NK-92 (cell line): ENCODE results near the gene HMGB4.

Experiments
- DNase-seq: peaks from one replicate; lab custom pipeline; 2025; ENCODE audit not compliant: unreplicated experiment; lab: John Stamatoyannopoulos, UW

HMGB4 gene

DNA sequence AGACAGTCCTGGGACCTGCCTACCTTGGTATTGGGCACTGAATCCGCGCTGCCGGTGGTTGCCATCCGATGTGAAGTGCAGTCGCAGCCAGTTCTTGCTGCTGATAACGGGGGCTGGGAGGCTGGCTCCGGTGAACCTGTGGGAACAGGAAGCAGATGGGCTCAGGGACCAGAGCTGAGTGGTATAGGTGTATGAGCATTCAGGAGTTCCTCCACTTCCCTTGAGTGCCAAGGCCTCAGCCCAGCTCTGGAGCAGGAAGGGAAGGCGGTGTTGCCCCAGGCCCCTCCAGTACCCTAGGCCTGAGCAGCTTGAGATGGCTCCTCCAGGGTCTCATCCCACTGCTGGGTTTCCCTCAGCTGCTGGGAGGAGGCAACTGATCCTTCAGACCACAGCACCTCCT, 17.0 kb upstream of the HMGB4 start:
- no peak for DNase-seq

DNA sequence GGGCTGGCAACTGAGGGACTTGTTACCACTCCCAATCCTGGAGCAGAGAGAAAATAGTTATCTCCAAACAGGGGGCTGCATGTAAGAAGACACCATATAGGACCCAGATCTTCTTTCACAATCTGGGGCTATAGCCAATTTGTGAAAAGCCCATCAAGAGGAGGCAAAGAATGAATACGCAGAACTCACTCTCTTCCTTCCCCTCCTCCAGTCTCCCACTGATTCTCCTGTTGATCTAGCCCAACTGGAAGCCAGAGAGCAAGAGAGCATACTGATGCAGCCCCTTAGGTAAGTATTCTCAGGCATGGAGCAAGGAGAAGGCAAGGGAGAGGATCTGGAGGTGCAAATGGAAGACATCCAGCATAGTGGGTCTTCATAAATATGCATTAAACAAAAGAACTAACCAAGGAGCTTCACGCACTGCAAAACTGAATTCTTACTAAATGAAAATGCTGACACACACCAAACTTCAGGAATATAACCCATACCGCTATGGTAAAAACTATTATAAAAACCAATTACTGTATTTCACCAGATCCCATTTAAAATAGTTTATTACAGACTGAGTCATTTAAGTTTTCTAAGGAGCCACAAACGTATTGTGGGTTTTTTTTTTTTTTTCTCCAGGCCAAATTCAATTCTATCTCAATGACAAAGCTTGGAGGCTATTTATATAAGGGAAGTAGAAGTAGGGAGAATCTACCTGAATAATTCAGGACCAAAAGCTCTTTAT, 15.5 kb upstream of the HMGB4 start:
- no peak for DNase-seq

DNA sequence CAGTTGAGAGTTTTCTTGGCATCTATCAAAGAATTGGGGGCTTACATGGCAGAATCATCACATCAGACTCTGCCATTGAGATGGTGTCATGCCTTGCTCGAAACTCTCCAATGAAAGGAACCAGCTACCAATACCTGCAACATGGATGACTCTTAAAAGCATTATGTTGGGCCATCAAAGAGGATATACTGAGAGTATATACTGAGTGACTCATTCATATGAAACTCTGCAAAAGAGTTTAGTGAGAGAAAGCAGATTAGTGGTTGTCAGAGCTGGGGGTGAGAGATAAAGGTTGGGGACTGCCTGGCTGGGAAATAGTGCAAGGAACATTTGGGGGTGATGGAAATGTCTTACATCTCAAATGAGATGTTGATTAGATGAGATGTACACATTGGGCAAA, 14.7 kb upstream of the HMGB4 start:
- no peak for DNase-seq

DNA sequence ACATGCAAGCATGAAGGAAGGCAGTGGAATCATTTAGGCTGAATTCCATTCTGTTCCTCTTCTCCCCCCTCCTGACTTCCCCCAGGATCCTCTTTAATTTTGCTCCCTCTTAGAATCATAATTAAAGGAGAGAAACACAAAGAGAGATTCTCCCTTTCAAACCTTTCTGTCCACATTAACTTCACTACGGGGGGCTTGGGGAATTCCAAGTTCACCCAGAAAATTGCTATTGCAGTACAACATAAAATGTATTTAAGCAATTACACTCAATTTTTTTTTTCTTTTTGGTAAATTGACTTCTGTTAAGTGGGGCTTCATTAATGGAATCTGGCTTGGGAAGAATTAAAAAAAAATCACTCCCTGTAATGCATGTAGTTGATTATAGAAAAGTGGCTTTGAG, 13.4 kb upstream of the HMGB4 start:
- no peak for DNase-seq

DNA sequence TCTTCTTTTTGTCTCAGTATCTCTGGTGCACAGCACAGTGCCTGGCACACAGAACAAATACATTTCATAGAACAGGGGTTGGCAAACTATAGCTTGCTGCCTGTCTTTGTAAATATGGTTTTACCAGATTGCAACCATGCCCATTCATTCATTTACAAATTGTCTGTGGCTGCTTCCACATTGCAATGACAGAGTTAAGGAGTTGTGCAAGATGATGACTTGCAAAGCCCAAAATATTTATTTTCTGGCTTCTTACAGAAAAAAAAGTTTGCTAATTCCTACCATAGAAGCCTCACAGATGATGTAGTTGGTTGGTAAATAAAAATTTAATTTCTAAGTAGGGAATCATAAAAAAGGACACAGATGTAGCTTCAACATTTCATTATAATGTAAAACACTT, 11.2 kb upstream of the HMGB4 start:
- no peak for DNase-seq

DNA sequence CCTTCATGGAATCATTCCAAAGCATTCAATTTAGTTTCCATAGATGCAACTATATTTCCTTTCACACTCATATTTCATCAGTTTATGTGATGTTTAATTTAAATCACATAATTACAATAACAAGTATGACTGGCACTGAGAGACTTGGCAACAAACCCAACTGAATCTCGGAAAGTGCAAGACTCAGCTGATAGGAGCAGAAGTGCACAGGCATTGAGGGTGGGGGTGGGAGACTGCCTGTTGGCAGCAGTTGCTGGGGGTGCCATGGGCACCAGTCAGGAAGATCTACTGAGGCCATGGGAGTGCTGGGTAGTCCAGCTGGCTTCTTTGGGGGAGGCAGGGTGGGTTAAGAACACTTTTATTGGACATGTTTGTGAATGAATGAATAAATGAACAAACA, 10.4 kb upstream of the HMGB4 start:
- DNase-seq: no peak

DNA sequence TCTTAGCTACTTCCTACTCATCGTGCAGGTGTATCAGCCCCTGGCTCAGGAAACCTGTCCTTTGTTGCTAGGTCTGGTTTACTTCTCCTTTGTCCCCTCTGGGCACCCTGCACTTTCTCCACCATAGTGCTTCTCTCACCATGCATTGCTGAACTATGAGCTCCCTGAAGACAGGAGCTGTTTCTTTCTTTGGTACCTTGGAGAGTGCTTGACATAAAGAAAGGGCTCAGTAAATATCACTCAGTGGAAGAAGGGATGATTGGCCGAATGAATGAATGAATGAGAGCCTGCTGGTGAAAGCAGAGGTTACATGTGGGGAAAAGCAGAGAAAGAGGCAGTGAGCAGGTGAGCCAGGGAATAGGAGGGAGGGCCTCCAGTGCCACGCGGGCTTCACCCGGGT, 9.8 kb upstream of the HMGB4 start:
- DNase-seq: no peak

DNA sequence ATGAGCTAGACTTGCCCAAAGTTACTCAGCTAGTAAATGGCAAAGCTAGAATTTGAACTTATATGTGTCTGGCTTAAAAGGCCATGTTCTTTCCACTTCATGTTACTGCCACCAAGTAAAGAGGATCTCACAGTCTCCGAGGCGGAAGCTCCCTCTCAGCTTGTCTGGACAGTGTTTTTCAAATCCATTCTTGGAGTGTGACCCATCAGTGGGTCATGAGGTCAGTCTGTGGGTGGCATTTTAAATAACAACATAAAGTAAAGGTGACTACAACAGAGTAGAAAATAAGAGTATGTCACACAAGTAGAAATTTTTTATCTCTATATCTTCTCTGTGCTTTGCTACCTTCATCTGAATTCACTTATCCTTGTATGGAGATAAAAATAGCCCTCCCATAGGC, 3.2 kb upstream of the HMGB4 start:
- DNase-seq: no peak

DNA sequence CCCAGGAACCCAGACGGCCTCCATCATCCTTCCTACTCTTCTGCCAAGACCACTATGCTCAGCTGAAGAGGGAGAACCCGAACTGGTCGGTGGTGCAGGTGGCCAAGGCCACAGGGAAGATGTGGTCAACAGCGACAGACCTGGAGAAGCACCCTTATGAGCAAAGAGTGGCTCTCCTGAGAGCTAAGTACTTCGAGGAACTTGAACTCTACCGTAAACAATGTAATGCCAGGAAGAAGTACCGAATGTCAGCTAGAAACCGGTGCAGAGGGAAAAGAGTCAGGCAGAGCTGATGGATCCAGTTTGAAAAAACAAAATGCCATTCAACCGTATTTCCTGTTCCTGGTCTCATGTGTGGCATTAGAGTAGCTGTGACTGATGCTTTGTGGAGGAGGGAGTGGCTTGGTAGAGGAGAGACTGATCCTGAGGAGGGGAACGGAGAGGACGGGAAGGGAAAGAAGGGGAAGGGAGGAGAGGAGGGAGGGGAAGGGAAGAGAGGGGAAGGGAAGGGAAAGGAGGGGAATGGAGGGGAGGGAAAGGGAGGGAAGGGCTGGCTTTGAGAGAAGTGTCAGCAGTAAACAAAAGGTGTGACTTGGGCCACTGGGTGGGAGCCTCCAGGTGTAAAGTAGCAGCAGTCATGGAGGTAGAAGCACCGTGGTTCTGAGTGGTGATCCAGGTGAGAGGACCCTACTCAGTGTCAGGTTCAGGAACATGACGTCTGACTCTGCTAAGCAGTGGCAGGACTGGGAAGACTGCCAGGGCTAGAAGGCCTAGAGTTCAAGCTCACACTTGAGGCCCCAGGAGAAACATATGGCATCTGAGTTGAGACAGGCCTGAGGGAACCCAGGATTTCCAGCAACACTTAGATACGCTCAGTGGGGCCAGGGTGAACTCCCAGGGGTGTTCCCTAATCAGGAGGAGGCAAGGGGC, 846 bp downstream of the HMGB4 start:
- no peak for DNase-seq

DNA sequence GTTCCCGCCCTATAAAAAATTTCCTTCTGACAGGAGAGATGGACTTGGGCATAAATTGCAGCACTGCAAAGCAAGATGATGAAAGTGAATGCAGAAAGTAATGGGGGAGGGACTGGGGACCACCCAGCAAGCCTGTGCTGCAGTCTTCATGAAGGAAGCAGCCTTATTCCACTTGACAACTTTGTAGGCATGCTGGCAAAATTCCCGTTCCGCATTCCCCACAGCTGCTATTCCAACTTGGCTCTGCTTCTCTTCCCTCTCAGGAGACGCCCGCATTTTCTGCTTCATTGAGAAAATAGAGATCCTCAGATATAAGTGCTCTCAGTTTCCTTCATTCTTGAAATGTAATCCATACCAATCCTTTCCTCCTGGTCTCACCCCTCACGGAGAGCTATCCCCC, 2.4 kb downstream of the HMGB4 start:
- DNase-seq: no peak

DNA sequence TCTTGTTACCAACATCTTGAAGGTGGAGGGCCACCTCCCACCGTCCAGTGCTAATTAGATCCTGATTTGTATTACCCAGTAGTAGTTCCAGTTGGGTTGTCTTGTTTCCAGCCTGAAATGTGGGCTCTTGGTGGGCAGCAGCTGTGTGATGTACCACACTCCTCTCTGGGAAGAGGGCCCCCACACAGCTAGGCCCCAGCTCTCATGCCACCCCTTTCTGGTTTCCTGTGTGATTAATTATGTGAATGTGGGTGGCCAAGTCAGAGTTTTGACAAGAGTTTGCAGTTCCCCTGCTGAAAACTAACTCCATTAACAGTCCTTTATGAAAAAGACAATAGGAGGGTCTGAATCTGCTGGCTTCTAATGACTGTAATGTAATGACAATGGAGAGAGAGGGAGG, 3.8 kb downstream of the HMGB4 start:
- DNase-seq: no peak

DNA sequence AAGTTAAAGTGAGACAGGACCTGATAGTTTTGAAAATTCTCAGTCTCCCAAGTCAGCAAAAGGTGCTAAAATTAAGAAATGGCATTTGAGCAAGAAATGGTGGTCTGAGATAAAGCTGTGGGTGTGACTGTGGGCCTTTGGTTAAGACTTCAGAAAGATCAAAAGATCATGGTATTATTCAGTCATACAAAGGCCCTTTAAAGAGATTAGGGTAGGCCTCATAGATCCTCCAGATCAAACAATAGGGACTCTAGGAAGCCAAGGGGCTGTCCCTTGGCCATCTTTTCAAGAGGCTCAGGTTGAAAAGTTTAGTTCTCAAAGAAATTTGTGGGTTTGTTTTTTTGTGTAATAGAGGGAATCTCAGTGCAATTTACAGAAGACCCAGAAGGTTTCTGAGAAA, 8.4 kb downstream of the HMGB4 start:
- DNase-seq: no peak

DNA sequence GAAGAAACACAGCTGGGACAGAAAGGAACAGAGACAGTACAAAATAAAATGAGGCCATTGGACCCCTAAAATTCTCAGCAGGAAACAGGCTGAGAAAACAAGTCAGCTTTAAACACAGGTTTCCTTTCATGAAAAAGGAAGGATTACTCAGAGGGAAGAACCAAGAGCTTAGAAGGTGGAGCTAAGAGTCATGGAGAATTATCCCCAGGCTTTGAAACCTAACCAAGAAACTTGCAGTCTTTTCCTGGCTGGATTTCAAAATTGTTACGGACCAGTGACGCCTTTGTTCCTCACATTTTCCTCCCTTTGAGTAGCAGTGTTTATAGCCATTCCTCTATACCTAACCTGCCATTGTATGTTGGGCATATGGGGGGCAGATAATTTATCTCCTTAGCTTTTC, 8.8 kb downstream of the HMGB4 start:
- no peak for DNase-seq

DNA sequence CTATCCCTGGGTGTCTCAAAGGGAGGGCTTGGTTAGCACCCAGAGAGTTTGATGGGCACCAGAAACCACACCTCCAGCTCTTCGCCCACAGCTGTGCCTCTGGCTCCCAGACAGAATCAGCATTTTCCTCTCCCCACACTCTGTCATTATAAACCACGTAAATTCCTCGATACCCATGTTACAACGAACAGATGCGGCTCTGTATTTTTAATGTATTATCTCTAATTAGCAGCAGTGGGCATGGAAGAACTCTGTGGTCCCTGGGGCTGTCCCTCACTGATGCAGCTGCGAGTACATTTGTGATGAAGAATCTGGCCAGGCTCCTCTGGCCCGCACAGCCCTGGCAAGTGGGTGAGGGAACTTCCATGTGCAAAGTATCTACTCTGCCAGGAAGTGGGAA, 10.8 kb downstream of the HMGB4 start:
- no peak for DNase-seq

DNA sequence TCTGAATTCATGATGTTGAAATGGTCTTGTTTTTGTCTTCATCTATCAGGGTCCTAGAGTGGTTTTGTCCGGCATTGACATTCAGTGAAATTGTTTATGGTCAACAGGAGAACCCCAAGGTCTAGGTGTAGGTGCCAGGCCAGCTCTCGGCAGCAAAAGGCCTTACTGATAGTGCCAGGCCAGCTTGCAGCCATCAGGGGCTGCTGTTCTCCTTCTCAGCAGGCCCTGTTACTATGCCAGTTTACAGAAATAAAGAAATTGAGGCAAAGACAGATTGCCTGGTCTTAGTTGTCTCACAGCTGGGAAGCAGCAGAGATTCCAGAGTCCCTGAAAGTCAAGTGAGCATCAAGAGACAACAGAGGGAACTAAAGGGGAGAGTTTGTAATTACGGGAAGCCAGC, 12.0 kb downstream of the HMGB4 start:
- no peak for DNase-seq

DNA sequence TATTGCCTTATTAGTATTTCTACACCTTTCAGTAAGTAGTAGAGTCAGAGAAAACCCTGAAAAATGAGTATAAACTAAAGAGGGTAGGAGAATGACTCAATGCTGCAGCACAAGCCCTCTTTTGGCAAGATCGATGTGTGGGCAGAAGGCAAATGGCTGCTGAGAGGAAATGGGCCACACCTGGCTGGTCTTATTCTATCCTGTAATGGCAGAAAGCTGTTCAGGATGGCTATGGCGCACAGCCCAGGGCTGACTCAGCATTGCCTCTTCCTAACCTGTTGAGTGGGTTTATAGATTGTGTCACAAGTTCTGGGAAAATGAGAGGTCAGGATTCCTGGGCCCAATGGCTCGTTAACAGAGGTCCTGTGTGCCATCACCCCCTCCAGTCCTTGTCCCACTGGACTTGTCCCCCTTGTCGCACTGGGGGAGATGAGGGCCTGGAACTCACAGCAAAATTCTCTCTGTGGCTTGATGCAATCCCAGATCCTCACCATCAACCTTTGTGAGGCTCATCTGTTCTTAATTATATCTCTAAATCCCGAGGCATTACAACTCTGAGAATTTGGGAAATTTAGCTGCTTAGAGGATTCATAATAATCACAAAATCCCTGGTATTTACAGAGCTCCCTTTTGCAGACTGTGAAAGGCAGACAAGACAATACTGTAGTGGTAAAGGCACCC, 13.2 kb downstream of the HMGB4 start:
- no peak for DNase-seq

DNA sequence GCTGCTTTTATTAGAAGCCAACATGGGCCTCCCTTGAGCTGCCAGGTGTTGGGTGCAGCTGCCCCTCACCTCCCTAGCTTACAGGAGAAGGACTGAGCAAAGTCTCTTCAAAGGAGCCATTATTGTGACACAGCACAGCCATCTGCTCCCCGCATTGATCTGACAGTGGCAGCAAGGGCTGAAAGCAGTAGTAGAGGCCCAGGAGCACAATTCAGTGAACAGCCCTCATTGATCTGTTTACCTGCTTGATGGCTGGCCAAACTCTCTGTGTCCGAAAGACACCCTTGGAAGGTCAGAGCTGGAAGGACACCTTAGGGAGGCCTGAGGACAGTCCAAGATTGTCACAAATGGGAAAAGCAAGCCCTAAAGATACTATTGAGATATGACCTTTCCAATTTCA, 14.5 kb downstream of the HMGB4 start:
- DNase-seq: no peak

DNA sequence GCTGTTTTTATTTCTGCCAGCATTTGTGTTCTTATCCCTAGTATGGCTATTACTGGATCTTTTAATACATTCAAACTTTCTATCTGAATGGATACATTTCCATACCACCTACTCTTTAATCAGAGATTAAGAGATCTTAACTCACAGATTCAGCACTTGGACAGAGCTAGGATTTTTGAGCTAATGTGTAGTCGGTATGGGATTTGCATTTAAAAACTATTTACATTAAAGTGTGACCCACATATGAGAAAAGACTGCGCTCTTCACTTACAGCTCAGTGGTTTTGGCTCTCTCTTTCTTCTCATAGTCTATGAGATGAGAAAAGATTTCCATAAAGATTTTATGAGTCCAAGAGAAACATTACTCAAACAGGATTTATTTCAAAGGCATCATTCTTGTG, 16.4 kb downstream of the HMGB4 start:
- no peak for DNase-seq

DNA sequence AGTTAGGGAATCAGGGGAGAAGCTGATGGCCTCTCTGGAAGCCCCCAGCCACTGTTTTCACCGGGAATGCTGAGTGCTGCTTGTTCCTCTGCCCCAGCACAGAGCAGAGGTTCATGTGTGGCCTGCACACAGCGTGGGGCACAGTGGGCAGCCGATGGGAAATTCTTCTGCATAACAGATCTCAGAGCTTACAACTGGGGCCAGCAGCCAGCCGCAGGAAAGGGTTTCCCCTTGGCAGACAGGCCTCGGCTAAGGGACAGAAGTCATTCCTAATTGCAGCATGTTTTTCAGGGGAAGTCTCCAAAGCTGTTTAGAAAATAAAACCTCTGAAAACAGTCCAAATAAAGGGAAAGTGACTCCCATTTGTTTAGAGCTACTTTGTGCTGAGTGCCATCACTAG, 22.6 kb downstream of the HMGB4 start:
- DNase-seq: no peak

DNA sequence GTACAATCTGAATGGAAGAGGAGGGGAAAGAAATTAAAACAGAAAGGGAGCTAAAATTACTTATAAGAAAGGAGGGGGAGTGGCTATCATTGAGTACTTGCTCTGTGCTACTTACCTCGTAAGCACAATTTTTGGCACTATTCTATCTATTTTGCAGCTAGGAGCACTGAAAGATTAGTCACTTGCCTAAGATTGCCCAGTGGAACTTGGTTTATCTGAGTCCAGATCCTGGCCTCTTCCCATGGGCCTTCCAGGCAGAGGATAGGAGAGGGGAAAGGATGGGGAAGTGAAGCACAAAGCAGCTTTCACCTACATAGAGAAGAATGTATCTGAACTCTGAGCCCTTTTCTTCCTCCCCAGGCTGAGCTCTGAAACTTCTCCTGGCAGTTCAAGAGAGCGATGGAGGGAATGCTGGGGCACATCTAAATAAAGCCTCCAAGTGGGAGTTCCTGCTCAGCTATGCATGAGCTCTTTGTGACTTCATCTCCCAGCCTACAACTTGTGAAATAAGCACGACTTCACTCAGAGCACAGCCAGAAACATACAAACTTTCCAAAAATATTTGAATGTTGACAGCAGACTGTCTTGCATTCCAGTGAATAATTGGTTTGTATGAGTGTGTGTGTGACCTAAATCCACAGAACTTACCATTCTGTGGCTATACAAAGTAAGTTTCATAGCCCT, 29.4 kb downstream of the HMGB4 start:
- no peak for DNase-seq

DNA sequence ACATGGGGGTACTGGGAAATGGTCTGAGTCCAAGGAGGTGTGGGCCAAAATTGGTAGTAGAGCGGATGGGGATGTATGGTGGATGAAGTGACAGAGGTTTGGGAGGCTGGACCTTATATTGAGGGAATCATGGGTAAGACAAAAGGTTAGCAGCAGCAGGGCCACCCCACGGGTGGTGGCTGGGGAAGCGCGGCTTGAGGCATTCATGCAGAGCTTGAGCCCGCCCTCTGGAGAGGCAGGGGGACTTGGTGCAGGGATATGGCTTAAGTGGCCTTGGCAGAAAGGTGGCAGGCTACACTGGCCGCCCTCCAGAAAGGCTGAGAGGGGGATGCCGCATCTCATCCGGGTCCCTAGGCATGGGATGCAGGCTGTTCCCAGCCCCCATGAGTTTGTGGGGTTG, 31.5 kb downstream of the HMGB4 start:
- DNase-seq: no peak
